DOHH2 (cell line): ENCODE measurements around the gene SOAT2.

Experiments used
- H3F3A ChIP-seq: fragments of 200-600 bp; sonication (generic), shearing (Covaris generic); 2 replicates; pipeline ENCODE4 v1.6.0; 2016; ENCODE audit warnings: antibody characterized with exemption, mild to moderate bottlenecking; ENCODE audit not compliant: control insufficient read depth, insufficient read depth
- H3K27ac ChIP-seq: fragments of 200-600 bp; sonication (generic); 2 replicates; pipeline ENCODE4 v1.5.1; 2014; ENCODE audit warnings: low read depth, mild to moderate bottlenecking, low read length, moderate library complexity
- H3K27me3 ChIP-seq: fragments of 200-600 bp; sonication (generic); 2 replicates; pipeline ENCODE4 v1.6.1; 2014; ENCODE audit warnings: mild to moderate bottlenecking, low read length, mixed read lengths; ENCODE audit not compliant: control insufficient read depth
- H3K36me3 ChIP-seq: fragments of 200-600 bp; sonication (generic); 2 replicates; pipeline ENCODE4 v1.6.1; 2014; ENCODE audit warnings: mild to moderate bottlenecking, low read length, moderate library complexity, mixed read lengths; ENCODE audit not compliant: control insufficient read depth
- H3K4me1 ChIP-seq: fragments of 200-600 bp; sonication (generic); 2 replicates; pipeline ENCODE4 v1.6.1; 2014; ENCODE audit warnings: mild to moderate bottlenecking, low read length, mixed read lengths; ENCODE audit not compliant: control insufficient read depth
- H3K4me2 ChIP-seq: fragments of 200-600 bp; sonication (generic); 2 replicates; pipeline ENCODE4 v1.6.0; 2014; ENCODE audit warnings: mild to moderate bottlenecking, low read length, moderate library complexity
- H3K4me3 ChIP-seq: fragments of 200-600 bp; sonication (generic); 2 replicates; pipeline ENCODE4 v1.5.1; 2014; ENCODE audit warnings: mild to moderate bottlenecking, low read length, mixed read lengths
- H3K79me2 ChIP-seq: fragments of 200-600 bp; sonication (generic); 2 replicates; pipeline ENCODE4 v1.6.1; 2014; ENCODE audit warnings: mild to moderate bottlenecking, low read length, mixed read lengths; ENCODE audit not compliant: control insufficient read depth
- H3K9me2 ChIP-seq: fragments of 200-600 bp; sonication (generic); replicated peaks from 2 replicates; pipeline ENCODE4 v1.6.1; 2014; ENCODE audit warnings: mild to moderate bottlenecking, low read length, mixed read lengths; ENCODE audit not compliant: control insufficient read depth
- H3K9me3 ChIP-seq: fragments of 200-600 bp; sonication (generic); 2 replicates; pipeline ENCODE4 v1.6.1; 2014; ENCODE audit warnings: antibody characterized with exemption, low read length, mixed read lengths; ENCODE audit not compliant: control insufficient read depth, insufficient read depth
- H4K20me1 ChIP-seq: fragments of 200-600 bp; sonication (generic); 2 replicates; pipeline ENCODE4 v1.6.0; 2014; ENCODE audit warnings: low read depth, mild to moderate bottlenecking, antibody characterized with exemption, low read length, moderate library complexity; ENCODE audit not compliant: control insufficient read depth, insufficient read depth
- EZH2phosphoT487 ChIP-seq: fragments of 200-600 bp; sonication (generic); IDR thresholded peaks from 2 replicates; pipeline ENCODE4 v1.6.1; 2017; ENCODE audit warnings: borderline replicate concordance, mild to moderate bottlenecking, antibody characterized with exemption, low read length, moderate library complexity, mixed read lengths
- TF ChIP-seq, protein P1 (sequence below): fragments of 200-600 bp; sonication (generic); IDR thresholded peaks from one replicate; pipeline ENCODE4 v1.5.1; 2014; ENCODE audit warnings: antibody characterized with exemption, mild to moderate bottlenecking, low read depth, low read length; ENCODE audit not compliant: poor library complexity, severe bottlenecking

Gene SOAT2

DNA sequence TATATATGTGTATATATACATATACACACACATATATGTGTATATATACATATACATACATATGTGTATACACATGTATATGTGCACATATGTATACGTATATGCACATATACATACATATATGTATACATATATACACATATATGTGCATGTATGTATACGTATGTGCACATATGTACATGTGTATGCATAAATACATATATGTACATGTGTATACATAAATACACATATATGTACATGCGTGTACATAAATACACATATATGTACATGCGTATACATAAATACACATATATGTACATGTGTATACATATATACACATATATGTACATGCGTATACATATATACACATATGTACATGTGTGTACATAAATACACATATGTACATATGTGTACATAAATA is 43.9 kb downstream of the SOAT2 start:
- Histone ChIP-seq H3K36me3 (no peaks in the 10 kb centered on the region), H3K79me2 (no peaks in the 10 kb centered on the region), H3K27me3 (0 out of 2 replicates have a peak, but pooled peaks cover 3% of the 10 kb centered on the region), H3K4me2 (no peak overlapping the region), H3F3A (peaks cover 8% of the 10 kb centered on the region), H4K20me1 (no peaks in the 10 kb centered on the region), H3K4me3 (no peak overlapping the region), H3K9me3 (no peaks in the 10 kb centered on the region), H3K4me1 (no peaks in the 10 kb centered on the region), H3K27ac (no peak overlapping the region), H3K9me2 (no peaks in the 10 kb centered on the region)
- TF ChIP-seq, protein P1, sequence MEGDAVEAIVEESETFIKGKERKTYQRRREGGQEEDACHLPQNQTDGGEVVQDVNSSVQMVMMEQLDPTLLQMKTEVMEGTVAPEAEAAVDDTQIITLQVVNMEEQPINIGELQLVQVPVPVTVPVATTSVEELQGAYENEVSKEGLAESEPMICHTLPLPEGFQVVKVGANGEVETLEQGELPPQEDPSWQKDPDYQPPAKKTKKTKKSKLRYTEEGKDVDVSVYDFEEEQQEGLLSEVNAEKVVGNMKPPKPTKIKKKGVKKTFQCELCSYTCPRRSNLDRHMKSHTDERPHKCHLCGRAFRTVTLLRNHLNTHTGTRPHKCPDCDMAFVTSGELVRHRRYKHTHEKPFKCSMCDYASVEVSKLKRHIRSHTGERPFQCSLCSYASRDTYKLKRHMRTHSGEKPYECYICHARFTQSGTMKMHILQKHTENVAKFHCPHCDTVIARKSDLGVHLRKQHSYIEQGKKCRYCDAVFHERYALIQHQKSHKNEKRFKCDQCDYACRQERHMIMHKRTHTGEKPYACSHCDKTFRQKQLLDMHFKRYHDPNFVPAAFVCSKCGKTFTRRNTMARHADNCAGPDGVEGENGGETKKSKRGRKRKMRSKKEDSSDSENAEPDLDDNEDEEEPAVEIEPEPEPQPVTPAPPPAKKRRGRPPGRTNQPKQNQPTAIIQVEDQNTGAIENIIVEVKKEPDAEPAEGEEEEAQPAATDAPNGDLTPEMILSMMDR = no peak
- TF ChIP-seq EZH2phosphoT487 = no peak

DNA sequence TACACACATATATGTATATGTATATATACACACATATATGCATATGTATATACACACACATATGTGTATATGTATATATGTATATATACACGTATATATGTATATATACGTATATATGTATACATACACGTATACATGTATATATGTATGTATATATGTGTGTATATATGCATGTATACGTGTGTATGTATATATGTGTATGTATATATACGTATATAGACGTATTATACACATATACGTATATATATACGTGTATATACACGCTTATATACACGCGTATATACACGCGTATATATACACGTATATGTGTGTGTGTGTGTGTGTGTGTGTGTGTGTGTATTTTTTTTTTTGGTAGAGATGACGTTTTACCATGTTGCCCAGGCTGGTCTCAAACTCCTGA is 44.4 kb downstream of the SOAT2 start:
- H3K9me2 ChIP-seq = no peaks in the 10 kb centered on the region
- H3K36me3 ChIP-seq = no peaks in the 10 kb centered on the region
- no peak overlapping the region for H3K27ac ChIP-seq
- no peak overlapping the region for H3K4me3 ChIP-seq
- H4K20me1 ChIP-seq = no peaks in the 10 kb centered on the region
- no peak overlapping the region for H3K4me2 ChIP-seq
- peaks cover 8% of the 10 kb centered on the region for H3F3A ChIP-seq
- H3K27me3 ChIP-seq = 0 out of 2 replicates have a peak, but pooled peaks cover 3% of the 10 kb centered on the region
- H3K79me2 ChIP-seq = no peaks in the 10 kb centered on the region
- H3K9me3 ChIP-seq = no peaks in the 10 kb centered on the region
- H3K4me1 ChIP-seq = no peaks in the 10 kb centered on the region
- no peak for TF ChIP-seq EZH2phosphoT487
- TF ChIP-seq, protein P1 = no peak

DNA sequence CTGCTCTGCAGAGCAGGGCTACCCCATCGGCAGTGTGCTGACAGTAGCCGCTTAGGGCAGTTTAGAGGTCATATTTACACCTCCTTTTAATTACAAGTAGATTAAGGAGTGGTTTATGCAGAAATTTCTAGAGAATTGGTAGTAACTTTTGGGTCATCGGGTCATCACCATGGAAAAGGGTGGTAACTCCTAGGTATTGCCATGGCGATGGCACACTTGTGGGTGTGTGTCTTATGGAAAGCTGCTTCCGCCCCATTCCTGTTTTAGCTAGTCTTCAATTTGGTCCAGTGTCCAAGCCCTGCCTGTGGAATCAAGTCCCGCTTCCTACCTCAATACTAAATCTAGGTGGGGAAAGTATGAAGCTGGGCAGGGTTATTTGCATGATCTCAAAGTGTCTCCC is 47.8 kb downstream of the SOAT2 start:
- peaks cover 8% of the 10 kb centered on the region for H3F3A ChIP-seq
- no peak overlapping the region for H3K4me2 ChIP-seq
- H3K36me3 ChIP-seq = no peaks in the 10 kb centered on the region
- H3K4me1 ChIP-seq = no peaks in the 10 kb centered on the region
- no peak overlapping the region for H3K27ac ChIP-seq
- no peak overlapping the region for H3K4me3 ChIP-seq
- H3K27me3 ChIP-seq = 0 out of 2 replicates have a peak, but pooled peaks cover 3% of the 10 kb centered on the region
- TF ChIP-seq, protein P1 = no peak
- TF ChIP-seq EZH2phosphoT487 = no peak
- H3K9me3 ChIP-seq = no peaks in the 10 kb centered on the region
- no peaks in the 10 kb centered on the region for H3K9me2 ChIP-seq
- no peaks in the 10 kb centered on the region for H4K20me1 ChIP-seq
- no peaks in the 10 kb centered on the region for H3K79me2 ChIP-seq

DNA sequence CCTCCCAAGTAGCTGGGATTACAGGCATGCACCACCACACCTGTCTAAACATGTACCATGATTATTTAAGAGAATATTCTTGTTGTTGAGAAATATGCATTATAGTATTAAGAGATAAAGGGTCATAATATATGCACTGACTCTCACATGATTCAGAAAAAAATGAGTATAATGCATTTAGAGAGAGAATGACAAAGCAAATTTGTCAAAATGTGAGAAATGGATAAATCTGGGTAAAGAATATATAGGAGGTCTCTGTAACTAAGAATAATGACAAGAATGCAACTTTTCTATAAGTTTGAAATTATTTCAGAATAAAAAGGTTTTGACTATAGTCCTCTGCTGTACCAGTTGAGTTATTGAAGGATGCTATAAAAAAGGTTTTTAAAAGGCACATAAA is 49.1 kb downstream of the SOAT2 start:
- H3K27ac ChIP-seq = no peak overlapping the region
- H3K9me3 ChIP-seq = no peaks in the 10 kb centered on the region
- 0 out of 2 replicates have a peak, but pooled peaks cover 3% of the 10 kb centered on the region for H3K27me3 ChIP-seq
- H3K4me2 ChIP-seq = no peak overlapping the region
- H4K20me1 ChIP-seq = no peaks in the 10 kb centered on the region
- peaks cover 3% of the 10 kb centered on the region for H3F3A ChIP-seq
- no peaks in the 10 kb centered on the region for H3K9me2 ChIP-seq
- no peak for TF ChIP-seq EZH2phosphoT487
- TF ChIP-seq, protein P1 = no peak
- no peaks in the 10 kb centered on the region for H3K4me1 ChIP-seq
- H3K4me3 ChIP-seq = no peak overlapping the region
- no peaks in the 10 kb centered on the region for H3K36me3 ChIP-seq
- no peaks in the 10 kb centered on the region for H3K79me2 ChIP-seq
